HG02970 (cell line): ENCODE results near the gene SPTBN1.

ENCODE experiments used
- ATAC-seq: cut with Tn5 transposase; IDR thresholded peaks from one replicate; pipeline ENCODE4 v1.9.1; 2021; ENCODE audit warnings: mild to moderate bottlenecking, moderate library complexity, moderate number of reproducible peaks; ENCODE audit not compliant: unreplicated experiment, low FRiP score

SPTBN1 gene

DNA sequence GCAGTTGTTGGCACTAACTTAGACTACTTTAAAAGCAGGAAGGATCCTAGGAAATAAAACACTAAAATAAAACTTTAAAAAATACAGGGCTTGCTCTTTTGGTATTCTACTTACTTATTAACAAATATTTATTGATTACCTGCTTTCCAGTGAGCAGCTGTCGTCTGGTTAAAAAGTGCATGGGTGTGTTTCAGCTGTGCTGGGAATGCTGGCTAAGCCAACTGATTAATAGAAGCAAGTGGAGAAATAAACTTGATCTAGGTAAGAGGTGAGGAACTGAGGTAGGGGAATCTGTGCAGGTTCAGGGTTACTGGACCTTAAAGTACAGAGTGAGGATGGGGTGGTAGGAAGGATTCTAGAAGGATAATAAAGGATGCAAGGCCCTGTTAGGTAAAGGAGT is 110.8 kb downstream of the SPTBN1 start:
- ATAC-seq: no peak

- no peak for ATAC-seq
Measured at GRCh38 chr2:54568876-54569321, 112.8 kb downstream of the SPTBN1 start.

DNA sequence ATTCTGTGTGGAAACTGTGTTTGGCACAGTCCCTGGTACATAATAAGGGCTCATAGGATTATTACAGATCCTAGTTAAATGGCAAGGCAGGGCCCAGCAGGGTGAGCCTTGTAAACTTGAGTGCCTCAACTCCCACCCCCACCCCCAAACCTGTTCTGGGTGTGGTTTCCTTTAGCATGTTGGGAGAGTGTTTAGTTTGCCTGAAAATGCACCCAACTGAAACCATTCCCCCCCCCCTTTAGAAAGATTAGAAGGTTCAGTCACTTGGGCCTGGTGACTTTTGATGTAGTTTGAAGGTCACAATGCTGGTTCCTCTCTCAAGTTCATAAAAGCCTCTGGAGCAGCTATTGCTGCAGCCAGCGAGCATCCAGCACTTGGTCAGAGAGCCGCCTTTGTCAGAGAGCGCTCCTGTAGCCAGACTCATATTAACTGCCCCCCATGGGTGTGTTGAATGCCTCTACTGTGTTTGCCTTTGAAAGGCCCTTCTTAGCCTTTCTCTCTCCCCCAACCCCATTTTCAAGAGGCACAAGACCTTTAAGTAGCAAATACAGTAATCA is 113.7 kb downstream of the SPTBN1 start:
- ATAC-seq: no peak

GRCh38 chr2:54570321-54570855 is 114.3 kb downstream of the SPTBN1 start:
- no peak for ATAC-seq

DNA sequence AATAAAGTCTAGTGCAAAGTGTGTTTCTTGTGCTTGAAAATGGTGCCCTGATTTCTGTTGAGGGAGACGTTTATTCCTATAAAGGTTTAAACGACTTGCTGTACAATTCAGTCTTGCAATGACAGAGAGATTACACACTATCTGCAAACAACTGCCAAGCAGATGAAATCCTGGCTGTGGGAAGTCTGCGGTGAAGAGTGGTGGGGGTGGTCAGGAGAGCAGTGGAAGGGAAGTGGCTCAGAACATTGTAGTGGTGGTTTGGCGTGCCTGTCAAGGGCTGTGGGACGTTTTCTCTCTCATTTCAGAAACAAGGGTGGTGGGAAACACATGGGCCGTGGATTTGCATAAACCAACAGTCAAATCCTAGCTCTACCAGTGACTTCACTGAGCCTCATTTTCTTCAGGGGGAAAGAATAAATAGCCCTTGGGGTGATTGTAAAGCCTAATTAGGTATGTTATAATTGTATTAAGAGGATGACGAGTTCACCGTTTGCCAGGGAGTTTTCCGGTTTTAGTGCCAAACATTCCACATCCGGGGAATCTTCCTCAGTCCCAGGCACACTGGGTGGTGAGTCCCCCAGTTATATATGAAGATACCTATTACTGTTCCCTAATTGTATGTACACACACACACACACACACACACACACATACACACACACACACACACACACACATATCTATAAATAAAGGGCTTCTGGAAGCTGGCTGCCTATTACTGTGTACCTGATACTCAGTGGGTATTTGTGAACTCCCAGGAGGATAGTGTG is 115.0 kb downstream of the SPTBN1 start:
- ATAC-seq: peak; percentile 44

GRCh38 chr2:54572262-54572635 is 116.1 kb downstream of the SPTBN1 start:
- no peak for ATAC-seq

GRCh38 chr2:54572636-54573536 is 116.8 kb downstream of the SPTBN1 start:
- no peak for ATAC-seq

- no peak for ATAC-seq
Measured at GRCh38 chr2:54573537-54573919, 117.4 kb downstream of the SPTBN1 start.

GRCh38 chr2:54574107-54574859 is 118.2 kb downstream of the SPTBN1 start:
- ATAC-seq: peak; percentile 41

GRCh38 chr2:54574860-54575247 is 118.7 kb downstream of the SPTBN1 start:
- no peak for ATAC-seq

DNA sequence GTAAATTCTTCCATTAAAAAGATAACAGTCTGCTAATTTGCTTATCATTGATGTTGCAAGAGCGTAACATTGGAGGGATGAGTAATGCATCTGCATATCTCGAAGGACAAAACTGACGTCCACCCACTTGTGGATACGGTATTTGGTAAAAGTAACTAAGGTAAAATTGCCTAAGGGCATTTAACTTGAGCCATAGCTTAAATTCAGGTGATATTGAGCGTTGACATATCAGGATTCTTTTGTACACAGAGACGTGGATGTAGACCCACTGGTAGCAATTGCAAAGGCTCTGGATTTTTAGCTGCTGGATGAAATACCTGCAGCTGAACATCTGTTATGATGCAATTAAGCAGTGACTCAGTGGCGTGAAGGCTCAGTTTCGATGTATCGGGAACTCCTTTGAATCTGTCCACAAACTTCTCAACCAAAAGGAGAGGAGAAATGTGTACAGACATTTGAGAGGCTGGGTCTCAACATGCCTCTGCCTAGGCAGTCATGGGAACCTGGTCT is 119.3 kb downstream of the SPTBN1 start:
- ATAC-seq: no peak

GRCh38 chr2:54577035-54577434 is 120.9 kb downstream of the SPTBN1 start:
- ATAC-seq: no peak

DNA sequence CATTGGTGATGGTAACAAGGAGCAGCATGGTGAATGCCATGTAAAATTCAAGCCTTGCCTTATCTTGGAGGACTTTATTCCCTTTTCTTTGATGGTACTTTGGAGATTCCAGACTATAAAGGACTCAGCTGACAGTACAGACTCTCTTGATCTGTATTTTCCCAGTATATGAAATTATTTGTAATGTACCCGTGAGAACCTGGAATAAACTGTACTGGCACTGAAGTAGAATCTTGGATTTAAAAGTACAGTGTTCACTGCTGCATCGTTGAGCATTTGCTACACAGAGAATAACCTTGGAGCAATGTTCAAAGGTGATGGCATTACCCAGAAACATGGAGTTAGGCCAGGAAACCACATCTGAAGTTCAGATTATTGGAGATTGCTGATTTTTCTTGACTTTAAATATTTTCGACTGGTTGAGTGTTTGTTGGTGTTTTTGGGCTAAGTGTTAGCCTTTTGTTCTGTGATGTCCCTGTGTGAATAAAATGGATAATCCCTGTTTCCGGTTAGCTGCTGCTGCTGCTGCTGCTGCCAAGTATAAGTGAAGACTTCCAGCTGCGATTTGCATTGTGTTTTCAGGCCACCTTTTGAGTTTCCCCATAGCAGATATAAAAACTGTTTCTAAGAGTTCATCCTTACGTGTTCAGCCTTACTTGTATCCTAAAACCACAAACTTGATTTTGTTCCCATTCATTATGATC is 122.0 kb downstream of the SPTBN1 start:
- ATAC-seq: no peak

GRCh38 chr2:54578648-54579045 is 122.5 kb downstream of the SPTBN1 start:
- no peak for ATAC-seq

GRCh38 chr2:54579061-54579681 is 123.0 kb downstream of the SPTBN1 start:
- ATAC-seq: no peak

DNA sequence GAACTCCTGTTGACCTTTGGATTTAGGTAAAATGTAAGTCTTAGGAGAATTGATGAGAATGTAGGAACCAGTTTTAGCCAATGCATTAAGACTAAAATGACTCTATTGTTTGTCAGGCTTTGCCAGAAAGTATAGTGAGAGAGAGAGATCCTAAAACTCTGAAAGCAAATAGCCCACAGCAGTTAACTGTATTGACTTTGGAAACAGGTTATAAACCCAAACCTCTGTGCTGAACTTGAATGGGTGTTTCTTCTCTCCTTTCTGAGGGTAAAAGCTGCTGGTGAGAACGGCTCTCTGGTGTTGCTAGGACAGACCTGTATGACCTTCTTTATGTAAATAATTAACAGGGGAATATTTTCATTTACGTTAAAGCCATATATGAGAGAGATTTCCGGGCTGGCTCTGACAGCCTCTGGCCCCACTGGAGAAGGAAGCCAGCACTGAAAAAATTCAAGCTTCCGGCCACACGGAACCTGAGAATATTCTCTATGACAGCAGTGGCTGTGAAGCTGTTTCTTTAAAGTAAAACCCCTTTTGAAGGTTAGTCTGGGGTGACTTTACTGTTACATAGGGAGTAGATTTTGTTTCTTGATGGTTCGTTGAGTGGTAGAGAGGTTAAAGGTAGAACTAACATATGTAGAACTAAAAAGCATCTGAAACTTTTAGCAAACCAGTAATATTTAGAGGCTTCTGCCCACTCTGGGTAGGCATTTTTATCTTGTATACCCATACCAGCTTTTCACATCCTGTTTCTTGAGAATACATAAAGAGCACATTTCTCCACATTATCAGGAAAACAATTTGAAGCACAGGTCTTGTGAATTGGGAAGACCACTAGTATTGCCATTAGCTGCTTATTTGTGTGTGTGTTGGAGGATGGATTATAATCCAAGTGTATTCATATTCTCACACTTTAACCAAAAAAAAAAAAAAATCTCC is 123.8 kb downstream of the SPTBN1 start:
- ATAC-seq: peak; percentile 76

- no peak for ATAC-seq
Measured at GRCh38 chr2:54581326-54582039, 125.4 kb downstream of the SPTBN1 start.
